ENCODE measurements around the gene CLEC4E.

DNA sequence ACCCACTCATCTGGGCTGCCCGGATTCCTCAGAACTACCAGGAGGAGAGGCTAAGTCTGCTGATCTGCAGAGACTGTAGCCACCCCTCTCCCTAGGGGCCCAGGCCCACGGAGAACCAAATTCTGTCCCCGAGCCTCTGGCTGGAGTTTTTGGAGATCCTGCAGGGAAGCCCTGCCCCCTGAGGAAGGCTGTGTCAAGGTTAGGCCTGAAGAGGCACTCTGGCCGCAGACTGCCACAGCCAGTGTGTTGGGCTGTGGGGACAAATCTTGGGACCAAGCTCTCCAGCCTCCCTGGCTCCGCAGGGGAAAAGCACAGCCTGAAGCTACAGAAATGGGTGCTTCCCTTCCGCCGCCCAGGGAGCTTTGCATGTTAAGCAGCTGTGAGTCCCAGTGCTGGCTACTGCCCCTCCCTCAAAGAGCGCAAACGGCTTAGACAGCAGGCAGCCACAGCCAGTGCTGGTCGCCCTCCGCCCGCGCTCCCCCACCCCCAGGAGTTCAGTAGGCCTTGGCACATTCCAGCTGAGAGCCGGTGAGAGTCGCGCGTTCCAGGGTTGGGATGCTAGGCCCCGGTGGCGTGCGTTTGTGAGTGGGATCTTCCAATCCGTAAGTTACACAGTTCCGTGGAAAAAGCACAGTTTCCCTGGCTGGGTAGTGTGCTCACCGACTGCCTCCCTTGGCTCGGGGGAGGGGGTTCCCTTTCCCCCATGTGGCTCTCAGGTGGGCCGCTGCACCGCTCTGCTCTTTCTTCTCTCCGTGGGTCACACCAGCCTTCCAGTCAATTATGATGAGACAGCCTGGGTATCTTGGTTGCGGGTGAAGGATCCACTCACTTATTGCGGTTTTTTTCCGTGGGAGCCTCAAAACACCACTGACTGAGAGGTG lies 13.2 kb downstream of the CLEC4E start:
- TF ChIP-seq RAD21 (conservative IDR thresholded peaks at IDR 0.05) (no peak), TAF1 (IDR thresholded peaks at IDR 0.05; ENCODE audit: low read depth) (no peak), EZH2 (IDR thresholded peaks at IDR 0.05; ENCODE audit: borderline replicate concordance, insufficient read depth, low read length, poor library complexity, severe bottlenecking) (no peak)
- TF ChIP-seq, protein P1, sequence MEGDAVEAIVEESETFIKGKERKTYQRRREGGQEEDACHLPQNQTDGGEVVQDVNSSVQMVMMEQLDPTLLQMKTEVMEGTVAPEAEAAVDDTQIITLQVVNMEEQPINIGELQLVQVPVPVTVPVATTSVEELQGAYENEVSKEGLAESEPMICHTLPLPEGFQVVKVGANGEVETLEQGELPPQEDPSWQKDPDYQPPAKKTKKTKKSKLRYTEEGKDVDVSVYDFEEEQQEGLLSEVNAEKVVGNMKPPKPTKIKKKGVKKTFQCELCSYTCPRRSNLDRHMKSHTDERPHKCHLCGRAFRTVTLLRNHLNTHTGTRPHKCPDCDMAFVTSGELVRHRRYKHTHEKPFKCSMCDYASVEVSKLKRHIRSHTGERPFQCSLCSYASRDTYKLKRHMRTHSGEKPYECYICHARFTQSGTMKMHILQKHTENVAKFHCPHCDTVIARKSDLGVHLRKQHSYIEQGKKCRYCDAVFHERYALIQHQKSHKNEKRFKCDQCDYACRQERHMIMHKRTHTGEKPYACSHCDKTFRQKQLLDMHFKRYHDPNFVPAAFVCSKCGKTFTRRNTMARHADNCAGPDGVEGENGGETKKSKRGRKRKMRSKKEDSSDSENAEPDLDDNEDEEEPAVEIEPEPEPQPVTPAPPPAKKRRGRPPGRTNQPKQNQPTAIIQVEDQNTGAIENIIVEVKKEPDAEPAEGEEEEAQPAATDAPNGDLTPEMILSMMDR (IDR thresholded peaks at IDR 0.05; ENCODE audit: poor library complexity, severe bottlenecking): no peak
